K562 (cell line): ENCODE measurements around the gene WDR93. TPM values are rescaled to one million over a fixed set of nuclear protein-coding genes. Genes with fewer than 3 reads are reported as not detected.
A peak's percentile ranks its signal among the peaks of the same experiment; 100 is the strongest.

Source experiments
- ATAC-seq: fragments of 200-7000 bp; cut with Tn5 transposase; 3 replicates; pipeline ENCODE4 v1.9.1; 2020; ENCODE audit warnings: moderate library complexity
- BruUV-seq: library from RNA; stranded (reverse); fragments of 400-500 nt; replicated peaks from 2 replicates; lab custom pipeline; 2021; lab: Mats Ljungman, UMichigan
- CTCF ChIA-PET: fragments of 300-600 bp; formaldehyde crosslinking; extraction: SDS; loops from one replicate; lab custom pipeline; 2021; ENCODE audit warnings: low intra/inter-chr PET ratio; lab: Yijun Ruan, JAX
- POLR2A ChIA-PET: fragments of 300-600, 350-650 bp; sonication (Branson Sonifier 250); formaldehyde crosslinking; extraction: SDS; loops from one replicate; lab custom pipeline; 2021; ENCODE audit warnings: antibody characterized with exemption, inconsistent platforms; lab: Yijun Ruan, JAX
- DNase-seq, 4 experiments: peaks; one replicate each; pipeline versions ENCODE4 v3.0.0 to v3.0.0-alpha.2; 2011 to 2018; ENCODE audit warnings: low spot score in 3 of 4, mixed read lengths in 3 of 4; ENCODE audit errors: extremely low read depth in 1 of 4
- FAIRE-seq: peaks from 2 replicates; lab custom pipeline; 2011; peaks lifted over from hg19 to GRCh38; lab: Jason Lieb, UNC
- H2AFZ ChIP-seq: 2 replicates; pipeline ENCODE4 v1.6.0; 2011; ENCODE audit warnings: low read depth, low read length, control low read depth, inconsistent platforms
- H3K27ac ChIP-seq: fragments of 200-600 bp; 3 replicates; pipeline ENCODE4 v1.8.0; 2011; ENCODE audit warnings: low read depth, mild to moderate bottlenecking, control low read depth, inconsistent platforms, low read length, moderate library complexity, mixed read lengths; ENCODE audit errors: extremely low read depth
- H3K27me3 ChIP-seq, 2 experiments: fragments of 300-600 bp in 1 of 2; 2 replicates in 1 of 2; 3 replicates in 1 of 2; pipeline versions ENCODE4 v1.6.0 to v1.8.0; 2011; ENCODE audit warnings: inconsistent platforms in 2 of 2, low read length in 2 of 2, mild to moderate bottlenecking in 1 of 2, mixed read lengths in 1 of 2, moderate library complexity in 1 of 2; ENCODE audit not compliant: control insufficient read depth in 2 of 2, insufficient read depth in 2 of 2
- H3K36me3 ChIP-seq: fragments of 300-600 bp; 3 replicates; pipeline ENCODE4 v1.8.0; 2011; ENCODE audit warnings: mild to moderate bottlenecking, low read length, inconsistent platforms; ENCODE audit not compliant: control insufficient read depth, insufficient read depth
- H3K4me1 ChIP-seq, 2 experiments: fragments of 200-600 bp in 1 of 2; replicated peaks in 1 of 2; 2 replicates in 1 of 2; 3 replicates in 1 of 2; pipeline versions ENCODE4 v1.5.1 to v1.8.0; 2011; ENCODE audit warnings: inconsistent platforms in 2 of 2, low read length in 2 of 2, mild to moderate bottlenecking in 1 of 2, mixed read lengths in 1 of 2, moderate library complexity in 1 of 2; ENCODE audit not compliant: control insufficient read depth in 2 of 2, insufficient read depth in 2 of 2
- H3K4me2 ChIP-seq: 2 replicates; pipeline ENCODE4 v1.6.1; 2011; ENCODE audit warnings: low read length, control low read depth, inconsistent platforms, mixed read lengths; ENCODE audit not compliant: insufficient read depth
- H3K4me3 ChIP-seq: fragments of 200-600 bp; sonication (generic), shearing (Covaris generic); 2 replicates; pipeline ENCODE4 v1.5.1; 2016; ENCODE audit warnings: control low read depth, inconsistent platforms
- H3K79me2 ChIP-seq: fragments of 200-600 bp; 3 replicates; pipeline ENCODE4 v1.8.0; 2011; ENCODE audit warnings: low read length, inconsistent platforms; ENCODE audit not compliant: control insufficient read depth, insufficient read depth
- H3K9ac ChIP-seq, 2 experiments: 2 replicates each; pipeline versions ENCODE4 v1.6.0 to v1.6.1; 2011; ENCODE audit warnings: low read depth in 2 of 2, low read length in 2 of 2, control low read depth in 1 of 2, inconsistent platforms in 1 of 2, mild to moderate bottlenecking in 1 of 2, mixed read lengths in 1 of 2; ENCODE audit not compliant: insufficient read depth in 1 of 2
- H3K9me1 ChIP-seq: one replicate; pipeline ENCODE4 v1.6.0; 2011; ENCODE audit warnings: inconsistent platforms, mild to moderate bottlenecking, low read length, moderate library complexity; ENCODE audit not compliant: control insufficient read depth, insufficient read depth
- H3K9me3 ChIP-seq: replicated peaks from 2 replicates; pipeline ENCODE4 v1.5.1; 2011; ENCODE audit warnings: low read depth, low read length, inconsistent platforms; ENCODE audit not compliant: control insufficient read depth, insufficient read depth
- H4K20me1 ChIP-seq: replicated peaks from 2 replicates; pipeline ENCODE4 v1.6.1; 2011; ENCODE audit warnings: low read length, inconsistent platforms, mixed read lengths; ENCODE audit not compliant: control insufficient read depth, insufficient read depth
- CEBPB ChIP-seq: fragments of 450-650 bp; IDR thresholded peaks from 2 replicates; pipeline ENCODE4 v1.6.1; 2016; ENCODE audit warnings: missing genetic modification characterization, missing compliant biosample characterization
- IRF2 ChIP-seq: sonication (generic); formaldehyde crosslinking; IDR thresholded peaks from 2 replicates; pipeline ENCODE4 v1.8.1; 2022; ENCODE audit warnings: mild to moderate bottlenecking, missing genetic modification reagents
- SNIP1 ChIP-seq: fragments of 450-650 bp; IDR thresholded peaks from 2 replicates; pipeline ENCODE4 v1.7.1; 2017; ENCODE audit warnings: low read depth, mild to moderate bottlenecking
- SP1 ChIP-seq: sonication (generic); formaldehyde crosslinking; IDR thresholded peaks from 2 replicates; pipeline ENCODE4 v1.8.1; 2022; ENCODE audit warnings: mild to moderate bottlenecking, missing genetic modification reagents
- WGBS: fragments of 100-300 bp; shearing (Covaris generic); methylation state at CpG from one replicate; pipeline ENCODE4 v1.1.6; 2016; ENCODE audit warnings: low coverage, mixed read lengths; ENCODE audit not compliant: insufficient coverage; ENCODE audit errors: missing lambda C conversion rate; 5-methylcytosine and 5-hydroxymethylcytosine counted together
- in situ Hi-C: fragments of 300-500 bp; cut with MboI; formaldehyde crosslinking; loops from 4 replicates; pipeline ENCODE4 v1.15.0; 2018; ENCODE audit warnings: inconsistent platforms, mixed read lengths
- intact Hi-C: fragments of 100-400 bp; cut with micrococcal nuclease; formaldehyde crosslinking; loops from 2 replicates; pipeline ENCODE4 v1.14.2; 2022
- polyA plus RNA-seq, 8 experiments: library from polyadenylated mRNA; depleted of rRNA in 4 of 8; stranded (reverse) in 5 of 8; unstranded in 3 of 8; fragments of >200 nt; fragmentation: Nextera tagmentation in 2 of 8; fragmentation: Illumina TruSeq in 1 of 8; extraction: Ambion mirVana in 2 of 8; extraction: Trizol in 1 of 8; gene quantifications; 2 replicates each; pipeline versions ENCODE4 v1.2.1 to v1.2.3, GENCODE V29; 2011 to 2014; ENCODE audit warnings: inconsistent platforms in 1 of 8, missing spikeins in 1 of 8
- total RNA-seq, 7 experiments: library from RNA; depleted of rRNA in 6 of 7; stranded (reverse); fragments of >200 nt in 6 of 7; fragmentation: Illumina TruSeq in 2 of 7; extraction: Trizol in 2 of 7; gene quantifications; 2 replicates each; pipeline versions ENCODE4 v1.2.1 to v1.2.3, GENCODE V29; 2011 to 2021; ENCODE audit warnings: low replicate concordance in 1 of 7

The WDR93 gene
- total and polyA plus RNA-seq, 9 of the 15 experiments (the other 6 are each of a cell fraction or from before 2014, with no cell fraction given) = not detected

DNA sequence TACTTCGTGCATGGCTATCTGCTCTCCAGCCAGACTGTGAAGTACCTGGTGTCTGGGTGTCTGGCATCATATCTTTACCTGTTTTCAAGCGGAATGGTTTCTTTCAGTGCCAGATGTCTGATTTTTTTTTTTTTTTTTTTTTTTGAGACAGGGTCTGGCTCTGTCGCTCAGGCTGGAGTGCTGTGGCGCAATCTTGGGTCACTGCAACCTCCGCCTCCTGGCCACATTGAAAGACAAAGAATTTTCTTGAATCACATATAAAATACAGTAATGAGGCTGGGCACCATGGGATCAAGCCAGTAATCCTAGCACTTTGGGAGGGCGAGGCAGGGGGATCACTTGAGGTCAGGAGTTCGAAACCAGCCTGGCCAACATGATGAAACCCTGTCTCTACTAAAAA is 63.2 kb downstream of the WDR93 start:
- ChIA-PET CTCF (no interaction called here), POLR2A (interaction anchor here (0.7 kb wide), 1 partner anchor 209 kb away, joined by 3 read pairs; no protein-coding TSS in a partner anchor)
- H3K27ac ChIP-seq = no peak overlapping the region
- no peak for TF ChIP-seq SP1 (CRISPR knock-in tag)
- no peak for TF ChIP-seq SNIP1
- TF ChIP-seq CEBPB = peak; percentile 27; the same call in 1 of the 2 replicates
- no peak for TF ChIP-seq IRF2 (CRISPR knock-in tag)
- whole genome bisulfite sequencing = 32% methylated on average over 6 of the region's 7 CpGs
- H3K4me1 ChIP-seq = peaks cover 0 to 25% of the 10 kb centered on the region in 2 experiments; a peak in 3 of 5 replicates
- no TSS peak for BruUV-seq
- intact Hi-C loops = no loop called here
- H3K9me3 ChIP-seq = no peaks in the 10 kb centered on the region
- no peaks in the 10 kb centered on the region for H3K79me2 ChIP-seq
- H4K20me1 ChIP-seq = no peaks in the 10 kb centered on the region; the same call in 1 of the 2 replicates
- no peak overlapping the region for H3K4me2 ChIP-seq
- H3K9me1 ChIP-seq = no peaks in the 10 kb centered on the region
- ATAC-seq (no peak), FAIRE-seq (no peak), DNase-seq (no peak)
- no peaks in the 10 kb centered on the region for H3K36me3 ChIP-seq
- H3K27me3 ChIP-seq = no peaks in the 10 kb centered on the region; a peak in 1 of 5 replicates
- H3K4me3 ChIP-seq = no peak overlapping the region
- H2AFZ ChIP-seq = no peak overlapping the region
- in situ Hi-C loops = loop anchor here (10.0 kb wide), 1 partner anchor 341 kb away; no protein-coding TSS in a partner anchor
- no peak overlapping the region for H3K9ac ChIP-seq
